Body of pancreas (tissue), 4 donors: ENCODE data around the gene IFNLR1.

Experiments
- CTCF ChIP-seq, 7 experiments: fragments of 450-650 bp in 4 of 7; fragments of 200-600 bp in 3 of 7; sonication (generic) in 3 of 7; IDR thresholded peaks; one replicate each; pipeline ENCODE4 v1.5.1; 2016 to 2019; ENCODE audit warnings: antibody characterized with exemption in 7 of 7
- POLR2A ChIP-seq, 3 donors: fragments of 450-650 bp; IDR thresholded peaks; one replicate each; pipeline ENCODE4 v1.6.1; 2016; ENCODE audit warnings: antibody characterized with exemption in 3 of 3, mild to moderate bottlenecking in 2 of 3

DNA sequence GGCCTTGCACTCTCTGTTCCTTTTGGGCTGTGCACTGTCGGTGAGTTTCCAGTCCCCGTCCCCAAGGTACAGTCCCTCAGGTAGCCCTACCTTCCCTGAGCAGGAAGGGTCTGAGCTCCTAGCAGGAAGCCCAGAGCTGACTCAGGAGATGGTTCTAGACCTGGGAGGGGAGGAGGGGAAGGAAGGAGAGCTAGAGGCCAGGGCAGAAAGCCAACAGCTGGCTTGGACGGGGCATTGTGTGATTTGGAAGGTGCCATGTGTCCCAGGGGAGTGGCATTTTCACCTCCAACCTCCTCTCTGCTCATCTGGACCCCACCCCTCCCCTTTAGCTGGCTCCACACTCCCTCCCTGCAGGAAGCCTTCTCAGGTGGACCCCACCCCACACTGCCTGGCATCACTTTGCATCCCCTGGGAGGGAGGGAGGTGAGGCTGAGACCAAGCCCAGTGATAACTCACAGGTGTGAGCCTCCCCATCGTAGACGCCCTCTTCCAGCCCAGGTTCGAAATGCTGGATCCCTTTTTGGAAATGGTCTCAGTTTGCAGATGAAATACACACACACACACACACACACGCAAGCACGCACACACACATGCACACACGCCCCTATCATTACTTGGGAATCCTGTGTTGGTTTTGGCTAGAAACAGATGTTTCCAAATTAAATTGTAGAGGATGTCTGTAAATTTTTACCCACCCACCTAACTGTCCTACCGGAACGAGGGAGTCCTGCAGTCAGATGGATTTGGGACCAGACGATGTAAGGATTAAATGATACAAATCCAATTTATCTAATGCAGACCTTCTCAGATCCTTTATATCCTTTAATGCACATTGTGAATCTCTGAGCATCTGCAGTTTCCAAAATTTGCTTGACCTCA, 19.7 kb upstream of the IFNLR1 start:
- TF ChIP-seq CTCF (IDR thresholded peaks at IDR 0.05): no peak
- TF ChIP-seq POLR2A (IDR thresholded peaks at IDR 0.05): no peak
